ENCODE results near the gene LRRN2. TPM values are rescaled to one million over a fixed set of nuclear protein-coding genes. Genes with fewer than 3 reads are reported as not detected.

LRRN2 gene
- total and polyA plus RNA-seq, 2 of the 8 experiments (the other 6 are each of a cell fraction or from before 2014, with no cell fraction given), result 1.8 to 2.3 TPM

DNA sequence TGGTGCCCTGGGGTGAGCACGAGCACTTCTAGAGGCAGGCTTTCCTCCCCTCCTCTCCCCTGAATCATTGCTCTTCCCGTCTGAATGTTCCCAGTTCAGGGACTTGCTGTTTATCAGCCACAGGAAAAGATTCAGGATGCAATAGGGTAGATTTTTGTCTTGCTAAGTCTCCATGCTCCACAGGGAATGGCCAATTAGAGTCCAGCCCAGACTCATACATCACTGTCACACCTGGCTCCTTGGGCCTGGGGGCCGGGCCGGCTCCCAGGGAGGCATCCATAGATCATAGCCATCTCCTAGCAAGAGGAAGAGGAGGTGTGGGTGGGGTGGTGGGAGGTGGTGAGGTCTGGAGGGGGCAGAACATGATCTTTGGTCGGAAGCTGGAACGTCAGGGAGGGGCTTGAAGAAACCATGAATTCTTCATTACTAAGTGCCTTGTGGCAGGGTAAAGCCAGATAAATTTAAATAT, 83.4 kb downstream of the LRRN2 start:
- Histone ChIP-seq H3K27me3 (replicated peaks in 1 of 4; ENCODE audit: control insufficient read depth in 3 of 4, extremely low read depth in 1 of 4, insufficient read depth in 3 of 4, low read length in 3 of 4) (no peaks in the 10 kb centered on the region), H2AK5ac (ENCODE audit: low read depth, low read length) (no peak overlapping the region), H4K91ac (replicated peaks; ENCODE audit: insufficient read length, low read length) (no peak overlapping the region), H4K5ac (ENCODE audit: insufficient read length, low read depth, low read length) (no peak overlapping the region), H3K23me2 (ENCODE audit: low read depth, low read length) (no peaks in the 10 kb centered on the region), H3K4ac (replicated peaks; ENCODE audit: insufficient read length, low read depth, low read length) (no peak overlapping the region), H2BK5ac (ENCODE audit: low read depth, low read length) (no peak overlapping the region), H2BK20ac (ENCODE audit: low read length) (no peak overlapping the region), H4K8ac (ENCODE audit: extremely low read depth, insufficient read depth, low read length) (no peak overlapping the region), H2BK12ac (ENCODE audit: low read depth, low read length) (no peak overlapping the region), H4K20me1 (replicated peaks in 1 of 2; ENCODE audit: control insufficient read depth in 1 of 2, insufficient read depth in 2 of 2, low read length in 2 of 2) (no peaks in the 10 kb centered on the region), H2BK120ac (replicated peaks; ENCODE audit: low read depth, low read length) (no peak overlapping the region), H3K9me3 (ENCODE audit: insufficient read depth in 2 of 2, low read depth in 1 of 2, low read length in 1 of 2) (no peaks in the 10 kb centered on the region), H3K79me2 (ENCODE audit: control insufficient read depth in 1 of 2, insufficient read depth in 2 of 2, low read length in 2 of 2) (no peaks in the 10 kb centered on the region), H3K4me3 (ENCODE audit: extremely low read depth in 1 of 4, insufficient read depth in 2 of 4, low read depth in 3 of 4, low read length in 4 of 4) (no peak overlapping the region), H3K23ac (ENCODE audit: insufficient read length) (no peak overlapping the region), H3K56ac (replicated peaks; ENCODE audit: insufficient read length, low read depth, low read length) (no peak overlapping the region), H3K9ac (replicated peaks in 1 of 4; ENCODE audit: extremely low read depth in 1 of 4, low read depth in 3 of 4, low read length in 3 of 4) (no peak overlapping the region), H3K36me3 (ENCODE audit: control insufficient read depth in 2 of 4, insufficient read depth in 4 of 4, low read length in 3 of 4) (no peaks in the 10 kb centered on the region), H3K27ac (ENCODE audit: low read depth, low read length) (no peak overlapping the region), H2AFZ (ENCODE audit: low read length) (no peak overlapping the region), H3K79me1 (ENCODE audit: low read depth, low read length) (no peaks in the 10 kb centered on the region), H2BK15ac (ENCODE audit: low read length) (no peak overlapping the region), H3K18ac (ENCODE audit: extremely low read depth, low read length) (no peak overlapping the region), H3K4me2 (ENCODE audit: insufficient read depth in 1 of 2, low read depth in 2 of 2, low read length in 2 of 2) (peak overlapping the region; percentile 43 to 50; a peak in 2 of 4 replicates), H3K4me1 (replicated peaks in 1 of 4; ENCODE audit: control insufficient read depth in 3 of 4, insufficient read depth in 4 of 4, low read length in 3 of 4) (peaks cover 10 to 20% (median 11%) of the 10 kb centered on the region in 4 experiments), H3K14ac (ENCODE audit: insufficient read length) (no peak overlapping the region)
- CTCF ChIA-PET (ENCODE audit: partially characterized antibody), result interaction anchor here (0.7 to 5.4 kb wide), 11 partner anchors 9 to 205 kb away, joined by 3 to 33 read pairs (median 6); no protein-coding TSS in a partner anchor
- 29% methylated on average over 5 of the region's 6 CpGs; no CpG with 5 or more reads in 1 of the 2 experiments for WGBS, 2 experiments (ENCODE audit: extremely low coverage in 1 of 2, insufficient coverage in 1 of 2, insufficient read length in 1 of 2, insufficient replicate concordance in 2 of 2, low coverage in 1 of 2, low lambda C conversion rate in 2 of 2, missing lambda C conversion rate in 1 of 2)
- POLR2A ChIA-PET (ENCODE audit: partially characterized antibody), result interaction anchor here (0.7 to 1.5 kb wide), 2 partner anchors 9 to 17 kb away, joined by 3 to 8 read pairs; no protein-coding TSS in a partner anchor
- DNase-seq (ENCODE audit: low read depth in 1 of 2, low spot score in 2 of 2) (no peak), FAIRE-seq (no peak)
